ENCODE measurements around the gene NDUFA3. TPM values are rescaled to one million over a fixed set of nuclear protein-coding genes. Genes with fewer than 3 reads are reported as not detected.

The NDUFA3 gene
- total RNA-seq = 30.8 TPM

GRCh38 chr19:54102421-54103169 lies at the start of gene NDUFA3:
TSS of gene NDUFA3 (plus strand) at chr19:54102855. CDS start at chr19:54102879, 24 bp downstream.

GRCh38 chr19:54063350-54064116 lies 39.1 kb upstream of the NDUFA3 start, which contains the start of gene VSTM1:
TSS of gene VSTM1 (minus strand) at chr19:54063897. CDS start at chr19:54063777, 120 bp downstream.

DNA sequence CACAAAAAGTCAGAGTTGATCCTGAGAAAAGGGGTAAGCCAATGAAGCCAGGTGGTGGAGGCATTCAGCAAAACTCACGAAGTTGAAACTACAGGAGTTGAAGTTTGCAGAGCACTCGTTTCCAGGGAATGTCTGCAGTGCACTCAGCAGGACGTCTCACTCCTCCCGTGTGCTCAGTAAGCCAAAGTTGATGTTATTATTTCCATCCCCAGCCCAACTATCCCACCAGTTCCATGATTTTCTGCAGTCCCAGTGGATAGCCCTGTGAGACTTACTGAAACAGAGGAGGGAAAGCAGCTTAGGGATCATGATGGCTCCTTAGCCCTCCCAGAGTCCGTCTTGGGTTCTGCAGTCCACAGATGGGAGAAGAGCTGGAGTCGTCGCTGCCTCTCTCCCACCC lies 21.6 kb upstream of the NDUFA3 start, which contains the start of gene TARM1:
Gene TARM1, minus strand, starts transcription at position 334 of the 400 bp plus-strand sequence. Its CDS starts 25 bp downstream, at position 309.

DNA sequence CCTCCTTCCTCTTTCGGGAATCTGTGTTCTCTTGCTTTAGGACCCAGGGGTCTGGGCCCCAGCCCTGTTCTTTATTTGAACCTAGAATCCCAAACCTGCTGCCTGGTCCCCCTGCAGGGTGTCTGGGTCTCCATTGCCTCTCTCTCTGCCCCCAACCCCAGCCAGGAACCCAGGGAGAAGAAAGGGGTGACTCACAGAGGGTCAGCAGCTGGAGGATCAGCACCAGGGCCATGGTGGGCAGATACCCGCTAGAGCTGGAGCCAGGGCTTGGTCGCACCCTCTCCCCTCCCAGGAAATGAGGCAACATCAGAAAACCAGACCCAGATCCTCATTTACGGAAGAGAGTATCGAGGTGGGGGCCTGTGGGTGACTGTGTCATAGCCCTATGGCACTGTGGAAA lies 2.1 kb upstream of the NDUFA3 start, which contains the start of gene OSCAR:
Gene OSCAR, minus strand, starts transcription at position 243 of the 400 bp plus-strand sequence. Its CDS starts 11 bp downstream, at position 232.

DNA sequence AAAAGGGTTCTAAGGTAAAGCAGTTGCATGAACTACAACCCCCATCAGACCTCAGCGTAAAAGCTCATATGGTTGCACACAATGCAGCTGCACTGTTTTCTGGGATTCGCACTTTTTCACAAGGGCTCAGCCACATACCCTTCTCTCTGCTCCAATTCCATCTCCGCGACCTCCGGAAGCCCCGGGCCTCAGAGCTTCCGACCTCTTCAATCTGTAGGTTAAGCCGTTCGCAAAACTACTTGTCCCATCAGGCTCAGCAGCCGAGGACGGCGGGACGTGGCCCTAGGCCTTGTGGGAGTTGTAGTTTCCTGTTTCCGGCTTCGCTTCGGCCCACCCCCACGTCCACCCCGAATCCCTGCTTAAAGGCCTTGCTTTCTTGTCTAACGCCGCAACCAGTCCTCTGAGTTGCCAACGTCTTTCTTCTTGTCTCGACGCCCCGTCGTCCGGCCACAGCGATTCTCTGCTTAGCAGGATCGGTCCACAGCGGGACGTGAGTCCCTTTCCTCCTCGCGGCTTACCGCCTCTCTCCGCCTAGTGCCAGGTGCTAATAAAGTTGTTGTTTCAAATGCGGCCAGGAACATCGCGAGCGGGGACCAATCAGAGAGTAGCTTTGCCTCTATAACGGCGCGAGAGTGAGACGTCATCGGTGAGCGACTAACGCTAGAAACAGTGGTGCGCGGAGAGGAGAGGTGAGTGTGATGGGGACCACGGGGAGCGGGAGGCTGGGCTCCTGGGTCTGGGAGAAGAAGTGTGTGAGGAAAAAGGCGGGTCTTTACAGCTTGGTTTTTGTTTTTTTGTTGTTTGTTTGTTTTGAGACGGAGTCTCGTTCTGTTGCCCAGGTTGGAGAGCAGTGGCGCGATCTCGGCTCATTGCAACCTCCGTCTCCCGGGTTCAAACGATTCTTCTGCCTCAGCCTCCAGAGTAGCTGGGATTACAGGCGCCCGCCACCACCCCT lies 12.7 kb downstream of the NDUFA3 start, which contains the start of the genes PRPF31 and TFPT:
Gene PRPF31, plus strand, starts transcription at position 646 of the 955 bp plus-strand sequence. CDS start 2,525 bp downstream, outside the sequence.
Gene TFPT, minus strand, starts transcription at position 549 of the 955 bp plus-strand sequence. Its CDS starts 388 bp downstream, at position 161.

DNA sequence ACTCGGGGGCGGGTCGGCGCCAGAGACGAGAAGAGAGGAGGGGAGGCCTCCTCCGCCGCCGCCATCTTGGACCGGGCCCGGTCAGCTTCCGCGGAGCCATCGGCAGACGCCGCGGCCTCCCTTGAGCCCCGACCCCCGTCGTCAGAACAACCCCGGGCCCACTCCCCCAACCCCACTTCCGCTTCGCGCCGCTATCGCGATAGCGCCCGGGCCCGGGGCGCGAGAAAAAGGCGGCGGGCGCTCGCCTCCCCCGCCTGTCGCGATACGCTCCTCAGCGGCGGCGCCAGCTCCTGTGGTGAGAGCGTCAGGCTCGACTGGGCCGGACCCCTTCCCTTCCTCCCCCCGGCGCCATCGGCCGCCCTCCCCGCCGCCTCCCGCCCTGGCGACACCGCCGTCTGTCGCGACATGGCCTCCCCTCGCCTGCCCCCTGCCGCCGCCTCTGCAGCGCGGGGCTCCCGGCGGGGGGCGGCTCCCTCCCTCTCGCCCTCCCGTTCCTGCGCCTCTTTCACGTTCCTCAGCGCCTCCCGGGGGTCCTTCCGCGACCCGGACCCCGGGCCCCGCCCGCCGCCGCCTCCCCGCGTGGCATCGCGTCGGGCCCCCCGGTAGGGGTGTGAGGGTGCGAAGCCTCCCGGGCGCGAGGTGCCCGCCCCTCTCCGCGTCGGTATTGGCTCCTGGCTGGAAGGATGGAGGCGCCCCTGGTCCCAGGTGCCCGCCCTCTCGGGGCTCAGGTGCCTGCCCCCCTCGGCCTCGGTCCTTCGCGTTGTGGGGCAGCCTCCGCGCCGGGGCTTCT lies 35.2 kb downstream of the NDUFA3 start, which contains the start of gene CNOT3:
Gene CNOT3, plus strand, starts transcription at position 64 of the 790 bp plus-strand sequence. CDS start 5,217 bp downstream, outside the sequence.

Other genes with a start within 250 kb of the NDUFA3 start
- 46.3 TPM for gene MYADM, start 235.0 kb upstream of the NDUFA3 start, total RNA-seq
- 1.4 TPM for gene PRKCG, start 220.7 kb upstream of the NDUFA3 start, total RNA-seq
- 0.76 TPM for gene CACNG7, start 193.6 kb upstream of the NDUFA3 start, total RNA-seq
- 0.23 TPM for gene CACNG8, start 139.9 kb upstream of the NDUFA3 start, total RNA-seq
- 5.7 TPM for gene CACNG6, start 111.2 kb upstream of the NDUFA3 start, total RNA-seq
- gene VSTM1, start 39.0 kb upstream of the NDUFA3 start, total RNA-seq = 2.9 TPM
- gene TARM1, start 21.5 kb upstream of the NDUFA3 start, total RNA-seq = 0.18 TPM
- gene OSCAR, start 2.1 kb upstream of the NDUFA3 start, total RNA-seq = 1.3 TPM
- gene TFPT, start 12.8 kb downstream of the NDUFA3 start, total RNA-seq = 10.2 TPM
- gene PRPF31, start 12.9 kb downstream of the NDUFA3 start, total RNA-seq = 46.2 TPM
- 11.9 TPM for gene CNOT3, start 34.9 kb downstream of the NDUFA3 start, total RNA-seq
- gene LENG1, start 56.9 kb downstream of the NDUFA3 start, total RNA-seq = 5.4 TPM
- 38.7 TPM for gene TMC4, start 70.3 kb downstream of the NDUFA3 start, total RNA-seq
- 47.6 TPM for gene MBOAT7, start 86.7 kb downstream of the NDUFA3 start, total RNA-seq
- 65.2 TPM for gene TSEN34, start 88.5 kb downstream of the NDUFA3 start, total RNA-seq
- 2,181 TPM for gene RPS9, start 98.0 kb downstream of the NDUFA3 start, total RNA-seq
- 18.0 TPM for gene LILRB3, start 120.2 kb downstream of the NDUFA3 start, total RNA-seq
- 3.3 TPM for gene LILRA6, start 139.9 kb downstream of the NDUFA3 start, total RNA-seq
- 4.0 TPM for gene LILRB5, start 154.4 kb downstream of the NDUFA3 start, total RNA-seq
- gene LILRB2, start 178.3 kb downstream of the NDUFA3 start, total RNA-seq = 4.2 TPM
- 6.1 TPM for gene LILRA5, start 210.3 kb downstream of the NDUFA3 start, total RNA-seq
- gene LILRA4, start 236.3 kb downstream of the NDUFA3 start, total RNA-seq = 0.82 TPM

Data from metanephros (tissue), 1 donor.